ENCODE data around the gene CDSN.
"Not testable (repeated sequence)": the region's sequence is repeated elsewhere in the genome, so short reads cannot be mapped to it uniquely, and the experiment has no call there.

Gene CDSN

GRCh38 chr6:31081872-31082271 lies 38.4 kb downstream of the CDSN start:
- no peak for DNase-seq

GRCh38 chr6:31079656-31080261 lies 40.5 kb downstream of the CDSN start:
- no peak for DNase-seq

GRCh38 chr6:31076611-31077010 lies 43.6 kb downstream of the CDSN start:
- no peak for DNase-seq

GRCh38 chr6:31075528-31075927 lies 44.7 kb downstream of the CDSN start:
- DNase-seq, result no peak

GRCh38 chr6:31074401-31074800 lies 45.8 kb downstream of the CDSN start:
- no peak for DNase-seq

GRCh38 chr6:31070711-31071197 lies 49.5 kb downstream of the CDSN start:
- no peak for DNase-seq

- DNase-seq, result no peak
Measured at GRCh38 chr6:31068669-31069340, 51.4 kb downstream of the CDSN start.

- DNase-seq, result not testable (repeated sequence)
Measured at GRCh38 chr6:31067891-31068668, 52.2 kb downstream of the CDSN start.

- not testable (repeated sequence) for DNase-seq
Measured at GRCh38 chr6:31067028-31067427, 53.2 kb downstream of the CDSN start.

- no peak for DNase-seq
Measured at GRCh38 chr6:31065556-31065955, 54.7 kb downstream of the CDSN start.

All from activated gamma-delta T cell (primary cell).